Measurements from ENCODE around the gene C1QA. TPM values are rescaled to one million over a fixed set of nuclear protein-coding genes. Genes with fewer than 3 reads are reported as not detected.

C1QA gene
- total RNA-seq = 24.1 TPM

GRCh38 chr1:22636353-22636752 lies at the start of gene C1QA:
Gene C1QA (plus strand): TSS chr1:22636628. CDS start chr1:22637617, 989 bp downstream.

GRCh38 chr1:22643381-22643780 lies 7.0 kb downstream of the C1QA start, which contains the start of gene C1QC:
Gene C1QC (plus strand): TSS chr1:22643633. CDS start chr1:22644024, 391 bp downstream.

GRCh38 chr1:22652881-22653316 lies 16.5 kb downstream of the C1QA start, which contains the start of gene C1QB:
Gene C1QB (plus strand): TSS chr1:22653236. CDS start chr1:22659463, 6,227 bp downstream.

Other genes starting within 250 kb of the C1QA start
- 27.8 TPM for gene ZBTB40, start 184.8 kb upstream of the C1QA start, total RNA-seq
- 33.2 TPM for gene EPHA8, start 73.1 kb upstream of the C1QA start, total RNA-seq
- 18.2 TPM for gene C1QC, start 7.0 kb downstream of the C1QA start, total RNA-seq
- 25.4 TPM for gene C1QB, start 16.6 kb downstream of the C1QA start, total RNA-seq
- gene EPHB2, start 74.2 kb downstream of the C1QA start, total RNA-seq = 118 TPM

All from camera-type eye (tissue), 1 donor.